NT2/D1 (cell line): ENCODE results near the gene UQCC2.

Experiments used
- DNase-seq: peaks from one replicate; pipeline ENCODE4 v3.0.0-alpha.2; 2011; ENCODE audit warnings: low read depth, low spot score
- H3K27me3 ChIP-seq: 2 replicates; pipeline ENCODE4 v1.6.0; 2011; ENCODE audit warnings: mild to moderate bottlenecking; ENCODE audit not compliant: insufficient read length, insufficient read depth
- H3K36me3 ChIP-seq: 2 replicates; pipeline ENCODE4 v1.6.1; 2011; ENCODE audit warnings: mild to moderate bottlenecking, low read length, mixed read lengths; ENCODE audit not compliant: insufficient read depth, insufficient read length
- H3K4me1 ChIP-seq: 2 replicates; pipeline ENCODE4 v1.5.1; 2011; ENCODE audit not compliant: insufficient read depth, insufficient read length
- H3K4me3 ChIP-seq: 2 replicates; pipeline ENCODE4 v1.5.1; 2011; ENCODE audit warnings: low read depth; ENCODE audit not compliant: insufficient read length
- H3K9ac ChIP-seq: 2 replicates; pipeline ENCODE4 v1.6.0; 2011; ENCODE audit warnings: low read depth; ENCODE audit not compliant: insufficient read length
- H3K9me3 ChIP-seq: 2 replicates; pipeline ENCODE4 v1.5.1; 2011; ENCODE audit warnings: mild to moderate bottlenecking, low read length; ENCODE audit not compliant: insufficient read depth
- SUZ12 ChIP-seq: IDR thresholded peaks from 2 replicates; pipeline ENCODE4 v1.6.1; 2011; ENCODE audit not compliant: insufficient read length, insufficient read depth; ENCODE audit errors: extremely low read depth
- YY1 ChIP-seq: IDR thresholded peaks from 2 replicates; pipeline ENCODE4 v1.6.1; 2011; ENCODE audit not compliant: insufficient read length, insufficient read depth
- ZNF274 ChIP-seq: IDR thresholded peaks from 2 replicates; pipeline ENCODE4 v1.6.1; 2011; ENCODE audit warnings: mild to moderate bottlenecking, low read depth, low read length

The UQCC2 gene

DNA sequence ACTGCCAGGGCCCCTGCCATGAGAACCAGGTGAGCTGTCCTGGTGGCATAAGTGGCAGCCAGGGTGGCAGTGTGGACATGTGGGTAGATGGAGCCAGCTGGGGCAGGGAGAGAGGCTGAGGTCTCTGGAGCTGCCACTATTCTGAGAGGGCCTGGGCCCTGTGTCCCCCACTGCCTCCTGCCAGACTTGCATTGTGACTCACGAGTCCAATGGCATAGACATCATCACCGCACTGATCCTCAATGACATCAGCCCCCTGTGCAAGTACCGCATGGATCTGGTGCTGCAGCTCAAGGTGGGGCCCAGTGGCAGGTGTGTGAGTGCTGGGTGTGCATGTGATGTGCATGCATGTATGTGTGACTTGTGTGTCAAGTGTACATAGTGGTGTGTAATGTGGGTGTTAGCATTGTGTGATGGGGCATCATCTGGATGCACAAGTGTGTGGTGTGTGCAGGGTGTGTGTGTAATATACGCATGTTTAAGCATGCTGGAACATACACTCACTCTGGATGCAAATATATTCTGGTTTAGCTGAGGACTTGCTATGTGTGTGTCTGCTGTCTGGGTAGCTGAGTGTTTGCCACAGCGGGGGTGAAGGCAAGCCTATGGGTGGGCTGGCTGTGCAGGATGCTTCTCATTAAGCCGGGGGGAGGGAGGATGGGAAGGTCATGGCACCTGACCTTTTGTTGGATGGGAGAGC, 25.1 kb downstream of the UQCC2 start:
- Histone ChIP-seq H3K9ac (no peak overlapping the region), H3K4me3 (no peak overlapping the region), H3K9me3 (no peaks in the 10 kb centered on the region), H3K36me3 (peaks cover 29% of the 10 kb centered on the region), H3K4me1 (peaks cover 2% of the 10 kb centered on the region), H3K27me3 (no peaks in the 10 kb centered on the region)
- TF ChIP-seq SUZ12 (no peak), YY1 (no peak), ZNF274 (no peak)
- DNase-seq: no peak

DNA sequence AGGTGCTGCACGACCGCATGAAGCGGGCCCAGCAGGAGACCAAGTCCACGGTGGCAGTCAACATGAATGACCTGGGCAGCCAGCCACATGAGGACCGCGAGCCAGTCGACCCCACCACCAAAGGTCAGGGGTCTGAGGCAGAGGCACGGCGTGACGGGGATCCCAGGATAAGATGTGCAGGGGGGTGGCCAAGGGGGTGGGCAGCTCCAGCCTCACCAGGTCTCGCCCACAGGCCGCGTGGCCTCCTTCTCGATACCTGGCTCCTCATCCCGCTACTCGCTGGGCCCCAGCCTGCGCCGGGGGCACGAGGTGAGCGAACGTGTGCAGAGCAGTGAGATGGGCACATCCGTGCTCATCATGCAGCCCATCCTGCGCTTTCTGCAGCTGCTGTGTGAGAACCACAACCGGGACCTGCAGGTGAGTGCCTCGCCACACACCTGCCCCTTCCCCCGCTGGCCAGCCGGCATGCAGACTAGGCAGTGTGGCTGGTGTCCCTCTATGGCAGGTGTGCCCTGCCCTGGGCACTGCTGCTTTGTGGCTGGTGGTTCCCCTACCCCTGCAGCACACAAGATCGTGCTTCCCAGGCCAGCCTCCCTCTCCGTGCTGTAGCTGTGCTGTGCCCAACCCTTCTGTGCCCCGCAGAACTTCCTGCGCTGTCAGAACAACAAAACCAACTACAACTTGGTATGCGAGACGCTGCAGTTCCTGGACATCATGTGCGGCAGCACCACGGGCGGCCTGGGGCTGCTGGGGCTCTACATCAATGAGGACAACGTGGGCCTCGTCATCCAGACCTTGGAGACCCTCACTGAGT, 25.9 kb downstream of the UQCC2 start:
- Histone ChIP-seq H3K9me3 (no peaks in the 10 kb centered on the region), H3K4me1 (no peaks in the 10 kb centered on the region), H3K27me3 (no peaks in the 10 kb centered on the region), H3K4me3 (no peak overlapping the region), H3K36me3 (peaks cover 21% of the 10 kb centered on the region), H3K9ac (no peak overlapping the region)
- DNase-seq: no peak
- TF ChIP-seq ZNF274: no peak
- no peak for TF ChIP-seq SUZ12
- TF ChIP-seq YY1: no peak

DNA sequence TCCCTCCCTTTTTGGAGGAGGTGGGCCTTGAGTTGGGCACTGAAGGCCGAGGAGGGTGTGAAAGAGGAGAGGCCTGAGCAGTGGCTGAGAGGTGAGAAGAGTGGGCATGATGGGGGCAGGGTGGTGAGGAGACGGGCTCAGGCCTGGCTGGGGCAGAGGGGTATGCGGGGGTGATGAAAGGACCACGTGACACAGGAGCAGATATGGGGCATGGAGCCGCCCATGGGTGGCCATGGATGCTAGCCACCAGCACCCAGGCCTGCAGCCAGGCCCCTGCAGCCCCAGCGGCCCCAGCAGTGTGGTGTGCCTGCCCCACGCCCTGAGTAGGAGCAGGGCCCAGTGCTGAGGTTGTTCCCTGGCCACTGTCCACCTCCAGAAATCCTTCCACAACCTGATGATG, 26.5 kb downstream of the UQCC2 start:
- H3K9me3 ChIP-seq: no peaks in the 10 kb centered on the region
- no peak overlapping the region for H3K9ac ChIP-seq
- TF ChIP-seq ZNF274 (no peak), SUZ12 (no peak), YY1 (no peak)
- no peak overlapping the region for H3K4me3 ChIP-seq
- H3K4me1 ChIP-seq: no peaks in the 10 kb centered on the region
- no peaks in the 10 kb centered on the region for H3K27me3 ChIP-seq
- H3K36me3 ChIP-seq: peaks cover 24% of the 10 kb centered on the region
- DNase-seq: no peak

DNA sequence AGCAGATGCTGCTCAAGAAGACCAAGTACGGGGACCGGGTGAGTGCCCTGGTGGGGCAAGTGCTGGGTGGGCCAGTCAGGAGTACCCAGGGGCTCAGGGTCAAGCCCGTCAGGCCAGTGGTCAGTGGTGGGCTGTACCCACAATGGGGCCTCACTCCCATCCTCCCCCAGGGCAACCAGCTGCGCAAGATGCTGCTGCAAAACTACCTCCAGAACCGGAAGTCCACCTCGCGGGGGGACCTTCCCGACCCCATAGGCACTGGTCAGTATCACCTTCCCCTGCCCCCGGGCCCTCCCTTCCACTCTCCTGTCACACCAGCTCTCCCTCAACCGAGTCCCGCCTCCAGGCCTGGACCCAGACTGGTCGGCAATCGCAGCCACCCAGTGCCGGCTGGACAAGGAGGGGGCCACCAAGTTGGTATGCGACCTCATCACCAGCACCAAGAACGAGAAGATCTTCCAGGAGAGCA, 27.0 kb downstream of the UQCC2 start:
- no peak for DNase-seq
- H3K4me1 ChIP-seq: no peaks in the 10 kb centered on the region
- H3K4me3 ChIP-seq: no peak overlapping the region
- H3K9me3 ChIP-seq: no peaks in the 10 kb centered on the region
- no peak overlapping the region for H3K9ac ChIP-seq
- no peaks in the 10 kb centered on the region for H3K27me3 ChIP-seq
- TF ChIP-seq ZNF274: no peak
- TF ChIP-seq SUZ12: no peak
- no peak for TF ChIP-seq YY1
- H3K36me3 ChIP-seq: peaks cover 24% of the 10 kb centered on the region

DNA sequence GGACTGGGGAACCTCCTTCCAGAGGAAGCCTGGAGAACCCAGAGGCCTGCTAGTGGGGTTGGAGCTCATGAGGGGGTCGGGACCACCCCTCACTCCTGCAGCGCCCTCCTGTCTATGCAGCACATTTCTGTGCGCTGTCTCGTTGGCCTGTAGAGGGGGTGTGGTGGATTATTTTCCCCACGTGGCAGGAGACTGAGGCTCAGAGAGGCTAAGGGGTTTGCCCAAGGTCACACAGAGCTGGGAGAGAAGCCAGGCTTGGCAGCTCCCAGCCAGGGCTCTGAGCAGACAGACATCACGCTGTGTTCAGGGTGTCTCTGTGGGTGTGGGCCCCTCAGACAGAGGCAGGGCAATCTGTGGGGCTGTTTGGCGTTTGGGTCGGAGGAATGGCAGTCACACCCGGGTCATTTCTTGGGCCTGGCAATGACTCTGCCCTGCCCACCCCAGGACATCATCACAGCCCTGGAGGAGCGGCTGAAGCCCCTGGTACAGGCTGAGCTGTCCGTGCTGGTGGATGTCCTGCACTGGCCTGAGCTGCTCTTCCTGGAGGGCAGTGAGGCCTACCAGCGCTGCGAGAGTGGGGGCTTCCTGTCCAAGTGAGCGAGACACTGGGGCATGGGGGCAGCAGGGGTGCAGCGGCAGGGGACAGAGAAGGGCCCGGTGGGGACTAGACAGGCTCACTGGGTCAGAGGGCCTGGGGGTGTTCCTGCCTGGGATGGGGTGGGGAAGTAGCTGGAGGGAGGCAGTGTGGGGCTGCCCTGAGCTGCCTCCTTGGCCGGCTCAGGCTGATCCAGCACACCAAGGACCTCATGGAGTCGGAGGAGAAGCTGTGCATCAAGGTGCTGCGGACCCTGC, 27.7 kb downstream of the UQCC2 start:
- TF ChIP-seq SUZ12: no peak
- TF ChIP-seq YY1: no peak
- no peak for TF ChIP-seq ZNF274
- Histone ChIP-seq H3K4me1 (no peaks in the 10 kb centered on the region), H3K4me3 (no peak overlapping the region), H3K9me3 (no peaks in the 10 kb centered on the region), H3K36me3 (peaks cover 24% of the 10 kb centered on the region), H3K9ac (no peak overlapping the region), H3K27me3 (no peaks in the 10 kb centered on the region)
- no peak for DNase-seq

DNA sequence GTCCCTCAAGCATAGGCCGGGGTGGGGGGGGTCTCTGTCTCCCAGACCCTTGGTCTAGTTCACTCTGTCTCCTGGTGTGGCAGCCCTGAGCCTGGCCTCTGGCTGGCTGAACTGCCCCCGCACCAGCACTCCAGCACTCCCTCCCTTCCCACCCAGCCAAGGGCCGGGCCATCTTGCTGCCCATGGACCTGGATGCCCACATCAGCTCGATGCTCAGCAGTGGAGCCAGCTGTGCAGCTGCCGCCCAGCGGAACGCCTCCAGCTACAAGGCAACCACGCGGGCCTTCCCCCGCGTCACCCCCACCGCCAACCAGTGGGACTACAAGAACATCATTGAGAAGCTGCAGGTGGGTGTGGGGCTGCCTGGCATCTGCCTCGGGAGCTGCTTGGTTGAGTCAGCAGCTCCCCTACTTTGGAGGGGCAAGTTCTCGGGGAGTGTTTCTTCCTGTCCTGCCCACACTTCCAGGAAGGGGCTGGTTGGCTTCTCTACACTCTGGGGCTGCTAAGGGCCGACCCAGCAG, 28.4 kb downstream of the UQCC2 start:
- Histone ChIP-seq H3K9me3 (no peaks in the 10 kb centered on the region), H3K4me1 (no peaks in the 10 kb centered on the region), H3K27me3 (no peaks in the 10 kb centered on the region), H3K9ac (no peak overlapping the region), H3K4me3 (no peak overlapping the region), H3K36me3 (peaks cover 28% of the 10 kb centered on the region)
- no peak for DNase-seq
- TF ChIP-seq ZNF274: no peak
- TF ChIP-seq SUZ12: no peak
- no peak for TF ChIP-seq YY1
